HG03135 (cell line): ENCODE results near the gene METTL25B.

Source experiments
- ATAC-seq: cut with Tn5 transposase; IDR thresholded peaks from one replicate; pipeline ENCODE4 v1.9.1; 2021; ENCODE audit warnings: mild to moderate bottlenecking, moderate library complexity; ENCODE audit not compliant: unreplicated experiment

The METTL25B gene

GRCh38 chr1:156727926-156728598, at the start of gene METTL25B:
METTL25B (plus strand) TSS chr1:156728469; CDS start chr1:156729105, 636 bp downstream.
- ATAC-seq = peak; percentile 50

DNA sequence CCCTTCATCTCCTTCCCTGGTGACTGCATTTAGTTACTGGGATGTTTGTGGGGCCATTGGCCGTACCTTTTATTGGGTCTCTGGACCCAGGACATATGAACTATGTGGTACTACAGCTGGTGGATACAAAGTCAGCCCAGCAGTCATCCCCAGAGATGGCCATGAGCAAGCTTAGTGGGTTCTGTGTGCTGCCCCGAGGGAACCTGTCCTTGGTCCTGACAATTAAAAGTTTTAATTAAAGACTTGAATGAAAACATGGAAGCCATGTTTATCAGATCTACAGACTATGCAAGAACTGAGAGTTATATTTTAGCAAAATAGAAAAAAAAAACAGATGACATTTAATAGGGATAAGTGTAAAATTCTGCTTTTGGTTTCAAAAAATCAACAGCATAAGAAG, 48.2 kb upstream of the METTL25B start:
- ATAC-seq = no peak

GRCh38 chr1:156681196-156681960, 46.9 kb upstream of the METTL25B start:
- no peak for ATAC-seq

- no peak for ATAC-seq
Measured at GRCh38 chr1:156682166-156682890, 45.9 kb upstream of the METTL25B start.

- ATAC-seq = no peak
Measured at GRCh38 chr1:156684227-156684782, 44.0 kb upstream of the METTL25B start.

- no peak for ATAC-seq
Measured at GRCh38 chr1:156689035-156689952, 39.0 kb upstream of the METTL25B start.

DNA sequence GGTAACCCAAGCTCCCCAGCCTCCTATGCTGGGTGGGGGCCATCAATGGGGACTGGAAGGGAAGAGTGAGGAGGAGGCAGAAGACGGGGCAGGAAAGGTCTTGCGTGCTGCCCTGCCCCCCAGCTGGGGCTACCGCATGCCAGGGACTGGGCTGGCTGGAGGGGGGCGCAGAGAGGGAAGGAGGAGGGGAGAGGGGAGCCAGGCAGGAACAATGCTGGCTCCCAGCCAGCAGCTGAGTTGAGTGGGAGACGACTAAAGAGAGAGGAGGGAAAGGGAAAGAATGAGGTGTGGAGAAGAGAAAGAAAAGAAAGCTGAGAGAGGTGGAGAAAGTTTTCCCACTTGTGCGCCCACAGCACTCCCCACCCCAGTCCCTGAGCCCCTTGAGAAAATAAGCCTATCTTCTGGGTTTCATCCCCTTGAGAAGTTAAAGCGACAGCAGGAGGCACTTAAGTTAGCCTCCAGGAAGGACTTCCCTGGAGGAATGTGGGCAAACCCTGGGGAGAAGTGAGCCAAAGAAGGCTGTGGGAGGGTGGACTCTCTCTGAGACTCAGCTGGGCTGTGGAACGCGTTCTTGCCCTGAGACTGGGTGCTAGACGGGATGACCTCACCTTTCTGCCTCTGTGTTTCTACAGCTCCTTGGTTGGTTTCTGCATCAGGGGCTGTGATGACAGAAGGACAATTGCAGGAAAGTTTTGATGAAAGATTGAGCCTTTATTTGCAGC, 38.2 kb upstream of the METTL25B start:
- ATAC-seq = no peak

DNA sequence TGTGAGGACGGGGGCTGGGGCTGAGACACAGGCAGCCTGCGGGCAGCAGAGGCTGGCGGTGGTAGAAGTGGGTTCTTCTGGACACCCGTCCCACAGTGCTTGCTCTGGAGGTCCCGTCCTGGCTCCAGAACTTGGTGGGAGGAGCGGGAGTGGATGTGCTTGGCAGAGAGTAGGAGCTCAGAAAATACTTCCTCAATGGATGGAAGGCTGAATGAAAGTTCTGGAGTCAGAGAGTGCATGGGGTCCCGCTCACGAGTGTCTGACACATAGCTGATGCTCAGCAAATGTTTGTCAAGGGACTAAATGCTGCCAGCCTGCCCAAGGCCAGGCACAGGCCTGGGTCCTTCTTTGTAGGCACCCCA, 37.6 kb upstream of the METTL25B start:
- no peak for ATAC-seq

DNA sequence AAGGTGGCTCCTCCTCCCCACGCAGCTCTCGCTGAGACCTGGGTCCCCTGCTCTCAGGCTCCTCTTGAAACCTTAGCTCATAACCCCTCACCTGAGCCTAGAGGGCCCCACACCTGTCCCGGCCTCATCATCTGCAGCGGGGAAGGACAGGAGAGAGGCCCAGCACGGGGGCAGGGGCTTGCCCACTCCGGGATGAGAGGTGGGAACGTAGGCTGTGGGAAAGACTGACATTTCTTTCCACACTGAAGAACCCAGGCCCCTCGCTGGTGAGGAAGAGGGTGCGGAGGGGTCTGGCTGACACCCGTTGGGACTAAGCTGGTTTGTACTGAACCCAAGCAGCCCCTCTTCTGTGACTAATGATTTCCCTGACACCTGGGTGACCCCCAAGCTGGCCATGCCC, 37.1 kb upstream of the METTL25B start:
- no peak for ATAC-seq

GRCh38 chr1:156691665-156692440, 36.4 kb upstream of the METTL25B start:
- no peak for ATAC-seq

DNA sequence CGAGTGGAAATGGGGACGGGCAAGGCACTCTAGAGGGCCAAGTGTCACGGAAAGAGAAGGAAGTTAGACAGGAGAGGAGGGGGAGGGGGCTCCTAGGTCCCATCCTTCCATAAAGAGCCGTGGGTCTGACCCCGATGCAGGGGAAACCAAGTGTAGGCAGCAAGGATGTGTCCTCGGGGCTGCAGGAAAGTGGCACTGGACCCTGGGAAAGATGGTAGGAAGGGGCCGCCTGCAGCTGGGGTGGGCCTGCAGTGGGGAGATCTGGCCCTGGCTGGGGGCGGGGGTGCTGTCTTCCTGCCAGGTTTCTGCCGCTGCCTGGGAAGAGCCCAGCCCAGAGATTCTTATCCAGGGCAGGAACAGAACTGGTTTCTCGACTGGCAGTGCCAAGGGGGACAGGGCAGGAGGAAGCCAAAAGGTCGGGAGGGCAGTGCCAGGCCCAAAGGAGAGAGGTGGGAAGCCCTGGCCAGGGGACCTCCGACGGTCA, 35.8 kb upstream of the METTL25B start:
- ATAC-seq = no peak

DNA sequence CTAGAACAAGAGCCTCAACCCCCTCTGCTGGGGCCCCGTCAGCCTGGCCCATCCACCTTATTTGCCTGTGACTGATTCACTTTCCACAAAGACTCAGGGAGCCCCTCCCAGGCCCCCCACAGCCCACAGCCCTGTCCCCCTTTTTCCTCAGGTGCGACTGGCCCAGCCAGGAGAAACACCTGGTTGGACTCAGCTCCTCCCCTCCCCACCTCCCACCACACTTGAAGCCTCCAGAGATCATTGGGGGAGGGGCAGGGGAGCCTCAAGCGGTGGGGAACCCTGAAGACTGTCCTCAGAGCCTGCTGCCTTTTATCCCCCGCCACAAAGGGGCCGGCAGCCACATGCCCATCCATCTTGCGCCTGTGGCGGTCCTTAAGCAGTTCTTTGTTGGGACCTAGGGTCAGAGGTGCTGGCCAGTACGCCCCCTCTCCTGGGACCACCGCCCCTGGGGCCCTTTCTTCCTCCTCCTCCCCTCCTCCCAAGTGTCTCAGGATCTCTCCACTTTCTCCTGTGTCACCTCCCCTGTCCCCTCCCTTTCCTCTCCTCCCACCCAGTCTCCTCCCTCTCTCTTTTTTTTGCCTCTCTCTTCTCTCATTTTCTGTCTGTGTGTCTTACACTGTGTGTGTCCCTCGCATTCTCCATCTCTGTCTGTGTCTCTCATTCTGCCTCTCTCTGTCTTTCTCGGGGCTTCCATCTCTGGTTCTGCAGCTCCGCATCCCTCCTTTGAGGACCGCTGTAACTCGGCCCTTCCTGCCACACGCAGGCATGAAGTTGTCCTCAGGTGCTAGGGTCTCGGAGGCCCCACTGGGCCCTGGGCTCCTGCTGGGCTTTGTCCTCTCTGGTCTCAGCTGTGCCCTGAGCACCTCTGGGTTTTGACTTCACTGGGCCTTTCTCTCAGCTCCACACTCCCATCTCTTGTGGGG, 35.1 kb upstream of the METTL25B start:
- ATAC-seq = no peak

DNA sequence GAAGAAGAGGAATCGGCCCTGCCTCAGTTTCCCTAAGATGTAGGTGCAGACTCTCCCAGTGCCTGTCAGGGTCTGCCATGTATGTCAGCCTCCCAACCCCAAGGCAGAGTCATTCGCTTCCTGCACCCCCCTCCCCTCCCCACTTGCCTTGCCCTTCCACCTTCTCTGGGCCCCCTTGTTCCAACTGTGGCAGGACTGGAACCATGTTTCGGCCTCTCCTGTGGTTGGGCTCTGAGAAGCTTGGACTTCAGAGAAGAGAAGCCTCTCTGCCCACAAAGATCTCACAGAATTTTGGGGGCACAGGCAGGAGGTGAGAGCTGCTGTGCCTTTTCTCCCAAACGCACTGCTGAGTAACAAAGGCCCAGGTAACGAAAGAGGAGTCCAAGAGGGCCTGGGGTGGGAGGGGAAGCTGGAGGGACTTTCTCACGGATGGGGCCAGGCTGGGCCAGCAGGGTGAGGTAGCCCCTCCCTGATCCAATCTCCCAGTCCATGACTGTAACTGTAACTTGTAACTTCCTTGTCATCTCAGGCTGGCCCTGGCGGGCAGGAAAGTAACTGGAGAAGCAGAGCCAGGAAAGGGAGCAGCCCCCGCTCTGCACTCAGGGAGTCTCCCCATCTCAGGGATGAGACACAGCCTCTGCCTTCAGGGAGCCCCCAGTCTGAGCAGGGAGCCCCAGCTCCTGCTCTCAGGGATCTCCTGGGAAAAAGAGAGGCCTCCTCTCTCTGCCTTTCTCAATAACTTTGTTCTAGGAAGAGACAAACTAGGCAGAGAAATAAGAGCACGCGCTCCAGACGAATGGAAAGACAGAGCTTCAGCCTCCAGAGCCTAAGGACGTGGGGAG, 34.2 kb upstream of the METTL25B start:
- no peak for ATAC-seq

DNA sequence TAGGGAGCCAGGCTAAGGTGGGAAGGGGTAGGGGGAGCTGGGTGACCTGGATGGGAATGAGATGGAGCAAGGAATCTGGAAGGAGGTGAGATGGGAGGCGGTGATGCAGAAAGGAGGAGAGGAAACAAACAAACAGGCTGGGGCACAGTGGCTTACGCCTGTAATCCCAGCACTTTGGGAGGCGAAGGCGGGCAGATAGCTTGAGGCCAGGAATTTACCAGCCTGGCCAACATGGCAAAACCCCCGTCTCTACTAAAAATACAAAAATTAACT, 33.6 kb upstream of the METTL25B start:
- no peak for ATAC-seq

GRCh38 chr1:156696755-156697154, 31.5 kb upstream of the METTL25B start:
- ATAC-seq = no peak

DNA sequence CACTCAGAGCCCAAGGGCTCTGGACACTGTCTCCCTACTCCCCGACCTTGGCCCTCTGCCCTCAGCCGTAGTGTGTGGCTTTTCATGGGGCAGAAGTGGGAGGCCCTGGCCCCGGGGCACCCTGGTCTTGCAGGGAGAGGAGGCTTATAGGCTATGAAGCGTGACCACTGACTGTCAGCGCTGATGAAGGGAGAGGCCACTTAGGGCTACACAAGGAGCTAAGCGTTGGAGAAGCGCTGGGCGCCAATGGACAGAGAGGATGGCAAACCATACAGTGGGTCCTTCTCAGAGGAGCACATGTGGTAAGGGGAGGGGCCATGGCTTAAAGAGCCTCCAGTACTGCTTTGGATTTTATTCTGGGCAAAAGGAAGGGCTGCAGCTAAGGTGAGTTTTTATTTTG, 30.8 kb upstream of the METTL25B start:
- ATAC-seq = no peak

DNA sequence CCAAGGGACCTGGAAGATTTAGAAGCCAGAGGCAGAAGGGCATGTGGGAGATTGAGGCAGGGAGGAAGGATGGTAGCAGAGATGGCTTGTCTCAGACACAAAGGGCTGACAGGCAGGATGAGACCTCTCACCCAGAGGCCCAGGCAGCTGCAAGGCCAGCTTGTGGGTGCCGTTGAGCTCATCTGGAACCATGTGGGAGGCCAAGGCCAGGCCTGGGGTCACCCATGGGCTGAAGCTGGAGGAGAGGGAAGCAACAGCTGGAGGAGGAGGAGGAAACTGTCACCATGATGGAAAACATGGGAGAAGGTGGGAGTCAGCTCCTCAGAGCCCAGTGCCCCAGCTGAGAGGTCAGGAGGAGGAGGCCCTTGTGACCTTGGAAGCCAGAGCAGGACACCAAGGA, 29.3 kb upstream of the METTL25B start:
- no peak for ATAC-seq
